B cell (primary cell): Measurements from ENCODE around the gene WDR35. TPM values are rescaled to one million over a fixed set of nuclear protein-coding genes. Genes with fewer than 3 reads are reported as not detected.

Experiments
- ATAC-seq: fragments of 200-7000 bp; cut with Tn5 transposase; one replicate; pipeline ENCODE4 v1.10.0; 2021; ENCODE audit warnings: low read depth, mild to moderate bottlenecking, moderate number of reproducible peaks, moderate library complexity
- CTCF ChIA-PET: fragments of 350-600 bp; sonication (Branson Sonifier 250); formaldehyde crosslinking; loops from one replicate; lab custom pipeline; 2021; ENCODE audit warnings: antibody characterized with exemption, inconsistent platforms; lab: Charles Lee
- POLR2A ChIA-PET: fragments of 350-600 bp; sonication (Branson Sonifier 250); formaldehyde crosslinking; loops from one replicate; lab custom pipeline; 2021; ENCODE audit warnings: antibody characterized with exemption; lab: Charles Lee
- DNase-seq: peaks from one replicate; pipeline ENCODE4 v3.0.0; 2013
- H2AFZ ChIP-seq: 2 replicates; pipeline ENCODE4 v1.6.1; 2012; ENCODE audit warnings: mild to moderate bottlenecking, low read depth, low read length; ENCODE audit not compliant: insufficient read depth, poor library complexity, severe bottlenecking
- H3K27ac ChIP-seq, 2 donors: 1 replicate in 1 of 2; 2 replicates in 1 of 2; pipeline ENCODE4 v1.5.1; 2012 to 2013; ENCODE audit warnings: low read length in 2 of 2, mild to moderate bottlenecking in 2 of 2, moderate library complexity in 1 of 2
- H3K27me3 ChIP-seq, 4 experiments: fragments of 200-600 bp in 1 of 4; sonication (generic) in 1 of 4; replicated peaks in 1 of 4; 1 replicate in 2 of 4; 2 replicates in 2 of 4; pipeline versions ENCODE4 v1.6.1 to v1.7.0; 2013 to 2016; ENCODE audit warnings: low read length in 3 of 4, mild to moderate bottlenecking in 2 of 4, mixed read lengths in 1 of 4, moderate library complexity in 1 of 4; ENCODE audit not compliant: insufficient read depth in 4 of 4, control insufficient read depth in 3 of 4; ENCODE audit errors: control extremely low read depth in 1 of 4
- H3K36me3 ChIP-seq, 2 experiments: replicated peaks in 1 of 2; 1 replicate in 1 of 2; 2 replicates in 1 of 2; pipeline versions ENCODE4 v1.6.1 to v1.7.1; 2013; ENCODE audit warnings: low read length in 1 of 2; ENCODE audit not compliant: insufficient read depth in 2 of 2, control insufficient read depth in 1 of 2; ENCODE audit errors: control extremely low read depth in 1 of 2, extremely low read depth in 1 of 2
- H3K4me1 ChIP-seq, 2 donors: fragments of 200-600 bp in 1 of 2; sonication (generic) in 1 of 2; 1 replicate in 1 of 2; 2 replicates in 1 of 2; pipeline versions ENCODE4 v1.5.1 to v1.6.1; 2013 to 2017; ENCODE audit warnings: low read length in 2 of 2; ENCODE audit not compliant: control insufficient read depth in 2 of 2, insufficient read depth in 2 of 2
- H3K4me2 ChIP-seq: replicated peaks from 2 replicates; pipeline ENCODE3; 2012; ENCODE audit warnings: mild to moderate bottlenecking, low read depth, low read length; ENCODE audit not compliant: poor library complexity, severe bottlenecking
- H3K4me3 ChIP-seq, 5 experiments: fragments of 200-600 bp in 1 of 5; sonication (generic) in 1 of 5; 1 replicate in 3 of 5; 2 replicates in 2 of 5; pipeline versions ENCODE4 v1.5.1 to v1.7.0; 2011 to 2016; ENCODE audit warnings: low read length in 4 of 5, mild to moderate bottlenecking in 4 of 5, low read depth in 2 of 5, control low read depth in 1 of 5, moderate library complexity in 1 of 5; ENCODE audit not compliant: insufficient read depth in 1 of 5; ENCODE audit errors: control extremely low read depth in 1 of 5, extremely low read depth in 1 of 5
- H3K79me2 ChIP-seq: fragments of 200-600 bp; sonication (generic); one replicate; pipeline ENCODE4 v1.6.0; 2016; ENCODE audit warnings: low read length; ENCODE audit not compliant: control insufficient read depth, insufficient read depth
- H3K9ac ChIP-seq: fragments of 200-600 bp; sonication (generic); 2 replicates; pipeline ENCODE4 v1.6.1; 2017; ENCODE audit warnings: mild to moderate bottlenecking, low read length, moderate library complexity
- H3K9me3 ChIP-seq, 3 donors: one replicate each; pipeline versions ENCODE4 v1.6.1 to v1.7.1; 2013; ENCODE audit warnings: low read length in 2 of 3; ENCODE audit not compliant: control insufficient read depth in 2 of 3, insufficient read depth in 1 of 3; ENCODE audit errors: control extremely low read depth in 1 of 3
- H4K20me1 ChIP-seq: 2 replicates; pipeline ENCODE4 v1.6.0; 2012; ENCODE audit warnings: mild to moderate bottlenecking, low read length; ENCODE audit not compliant: insufficient read depth, control insufficient read depth, poor library complexity, severe bottlenecking
- H3K27ac Mint-ChIP-seq: one replicate; pipeline ENCODE4 v1.8.0; 2021; ENCODE audit warnings: mixed read lengths
- H3K27me3 Mint-ChIP-seq: one replicate; pipeline ENCODE4 v1.8.0; 2021; ENCODE audit warnings: mixed read lengths
- H3K4me1 Mint-ChIP-seq: one replicate; pipeline ENCODE4 v1.8.0; 2021; ENCODE audit warnings: mixed read lengths
- H3K4me3 Mint-ChIP-seq: one replicate; pipeline ENCODE4 v1.8.0; 2021; ENCODE audit warnings: mixed read lengths
- H3K9me3 Mint-ChIP-seq: one replicate; pipeline ENCODE4 v1.8.0; 2022; ENCODE audit warnings: mixed read lengths; ENCODE audit not compliant: insufficient read depth
- EZH2 ChIP-seq: IDR thresholded peaks from 2 replicates; pipeline ENCODE4 v1.6.1; 2012; ENCODE audit warnings: borderline replicate concordance, low read depth, mild to moderate bottlenecking, moderate library complexity, low read length; ENCODE audit not compliant: insufficient read depth, poor library complexity, severe bottlenecking
- WGBS: methylation state at CpG from one replicate; pipeline ENCODE4 v1.1.5; 2013; ENCODE audit warnings: missing lambda C conversion rate; ENCODE audit not compliant: insufficient coverage; 5-methylcytosine and 5-hydroxymethylcytosine counted together
- intact Hi-C: fragments of 100-400 bp; cut with micrococcal nuclease; formaldehyde crosslinking; loops from one replicate; pipeline ENCODE4 v1.10.0; 2022
- polyA plus RNA-seq: library from polyadenylated mRNA; depleted of rRNA; stranded (reverse); fragments of >200 nt; gene quantifications from 2 replicates; pipeline ENCODE4 v1.2.3, GENCODE V29; 2012
- total RNA-seq, 2 donors: library from RNA; stranded (reverse); fragments of 120-200 nt in 1 of 2; gene quantifications; 1 replicate in 1 of 2; 2 replicates in 1 of 2; pipeline versions ENCODE4 v1.2.3 to v1.2.4, GENCODE V29; 2013 to 2022
- TF ChIP-seq, protein P1 (sequence below): fragments of 200-600 bp; IDR thresholded peaks from one replicate; pipeline ENCODE4 v1.8.0; 2022; ENCODE audit warnings: antibody characterized with exemption, mild to moderate bottlenecking

Gene WDR35
- total and polyA plus RNA-seq, 2 donors (not counting 1 experiment from before 2014, with no cell fraction given): 2.4 to 9.4 TPM

DNA sequence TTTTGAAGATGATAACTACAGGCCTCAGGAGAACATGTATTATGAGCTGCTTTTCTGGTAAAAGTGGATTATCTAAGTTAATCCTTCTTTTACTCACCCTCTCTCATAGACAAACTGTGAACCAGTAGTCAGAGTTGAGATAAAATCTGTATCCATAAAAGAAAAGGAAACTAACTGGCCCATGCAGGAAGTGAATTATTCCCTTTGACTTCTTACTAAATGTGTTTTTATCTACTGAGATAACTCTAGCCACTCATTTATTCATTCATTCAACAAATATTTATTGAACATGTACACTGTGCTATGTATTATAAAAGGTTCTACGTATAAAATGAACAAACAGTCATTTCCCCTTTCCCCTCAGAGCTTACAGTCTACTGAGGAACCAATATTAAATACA, 10.0 kb downstream of the WDR35 start:
- Mint-ChIP-seq H3K27me3 (no peaks in the 10 kb centered on the region), H3K27ac (no peak overlapping the region), H3K9me3 (no peaks in the 10 kb centered on the region), H3K4me1 (no peaks in the 10 kb centered on the region), H3K4me3 (no peak overlapping the region)
- H3K4me1 ChIP-seq: no peaks in the 10 kb centered on the region
- peaks cover 5 to 11% of the 10 kb centered on the region in 2 experiments for H3K36me3 ChIP-seq
- ChIA-PET CTCF (no interaction called here), POLR2A (no interaction called here)
- ATAC-seq (no peak), DNase-seq (no peak)
- no peak for TF ChIP-seq EZH2
- TF ChIP-seq, protein P1, sequence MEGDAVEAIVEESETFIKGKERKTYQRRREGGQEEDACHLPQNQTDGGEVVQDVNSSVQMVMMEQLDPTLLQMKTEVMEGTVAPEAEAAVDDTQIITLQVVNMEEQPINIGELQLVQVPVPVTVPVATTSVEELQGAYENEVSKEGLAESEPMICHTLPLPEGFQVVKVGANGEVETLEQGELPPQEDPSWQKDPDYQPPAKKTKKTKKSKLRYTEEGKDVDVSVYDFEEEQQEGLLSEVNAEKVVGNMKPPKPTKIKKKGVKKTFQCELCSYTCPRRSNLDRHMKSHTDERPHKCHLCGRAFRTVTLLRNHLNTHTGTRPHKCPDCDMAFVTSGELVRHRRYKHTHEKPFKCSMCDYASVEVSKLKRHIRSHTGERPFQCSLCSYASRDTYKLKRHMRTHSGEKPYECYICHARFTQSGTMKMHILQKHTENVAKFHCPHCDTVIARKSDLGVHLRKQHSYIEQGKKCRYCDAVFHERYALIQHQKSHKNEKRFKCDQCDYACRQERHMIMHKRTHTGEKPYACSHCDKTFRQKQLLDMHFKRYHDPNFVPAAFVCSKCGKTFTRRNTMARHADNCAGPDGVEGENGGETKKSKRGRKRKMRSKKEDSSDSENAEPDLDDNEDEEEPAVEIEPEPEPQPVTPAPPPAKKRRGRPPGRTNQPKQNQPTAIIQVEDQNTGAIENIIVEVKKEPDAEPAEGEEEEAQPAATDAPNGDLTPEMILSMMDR: no peak
- no peaks in the 10 kb centered on the region for H3K79me2 ChIP-seq
- no CpG with 5 or more reads among the region's 1 CpG for WGBS
- H3K9me3 ChIP-seq: no peaks in the 10 kb centered on the region
- no peak overlapping the region for H3K9ac ChIP-seq
- no peaks in the 10 kb centered on the region for H4K20me1 ChIP-seq
- H3K27ac ChIP-seq: no peak overlapping the region
- intact Hi-C loops: no loop called here
- H3K27me3 ChIP-seq: no peaks in the 10 kb centered on the region
- no peak overlapping the region for H3K4me2 ChIP-seq
- no peak overlapping the region for H2AFZ ChIP-seq
- H3K4me3 ChIP-seq: no peak overlapping the region

DNA sequence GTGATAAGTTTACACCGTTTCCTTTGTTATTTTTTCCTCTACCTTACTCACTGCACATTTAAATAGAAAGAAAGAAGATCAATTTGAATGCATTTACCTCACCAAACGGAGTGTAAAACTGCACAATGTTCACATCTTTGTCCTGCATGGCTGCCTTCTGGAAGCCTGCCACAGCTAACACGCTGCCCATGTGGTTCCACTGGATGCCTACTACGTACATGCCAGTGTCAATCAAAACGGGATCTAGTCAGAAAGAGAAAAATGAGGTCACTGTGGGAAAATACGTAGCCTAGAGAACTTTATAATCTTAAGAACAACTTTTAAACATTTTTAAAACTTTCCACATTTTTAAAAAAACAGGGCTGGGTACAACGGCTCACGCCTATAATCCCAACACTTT, 16.4 kb downstream of the WDR35 start:
- POLR2A ChIA-PET: no interaction called here
- no peaks in the 10 kb centered on the region for H3K4me1 ChIP-seq
- ATAC-seq (no peak), DNase-seq (no peak)
- Mint-ChIP-seq H3K27me3 (no peaks in the 10 kb centered on the region), H3K9me3 (no peaks in the 10 kb centered on the region), H3K4me3 (no peak overlapping the region), H3K4me1 (no peaks in the 10 kb centered on the region), H3K27ac (no peak overlapping the region)
- peaks cover 7 to 8% of the 10 kb centered on the region in 2 experiments for H3K36me3 ChIP-seq
- H3K4me2 ChIP-seq: no peak overlapping the region
- TF ChIP-seq, protein P1: no peak
- no peak for TF ChIP-seq EZH2
- no peaks in the 10 kb centered on the region for H3K79me2 ChIP-seq
- no peak overlapping the region for H2AFZ ChIP-seq
- H3K9me3 ChIP-seq: no peaks in the 10 kb centered on the region
- intact Hi-C loops: no loop called here
- H3K27me3 ChIP-seq: no peaks in the 10 kb centered on the region
- H3K27ac ChIP-seq: no peak overlapping the region
- CTCF ChIA-PET: interaction anchor here (1.0 kb wide), 1 partner anchor 8 kb away, joined by 3 read pairs; no protein-coding TSS in a partner anchor
- no peaks in the 10 kb centered on the region for H4K20me1 ChIP-seq
- WGBS: 95% methylated on average over 3 of the region's 8 CpGs
- no peak overlapping the region for H3K4me3 ChIP-seq
- H3K9ac ChIP-seq: no peak overlapping the region
